HepG2 (cell line): ENCODE data around the gene CRADD. TPM values are rescaled to one million over a fixed set of nuclear protein-coding genes. Genes with fewer than 3 reads are reported as not detected.

Experiments
- CBX1 ChIP-seq: IDR thresholded peaks from one replicate; pipeline ENCODE4 v1.6.1; 2016; ENCODE audit warnings: antibody characterized with exemption, low read depth
- CEBPB ChIP-seq: IDR thresholded peaks from 2 replicates; pipeline ENCODE4 v1.6.1; 2011; ENCODE audit warnings: low read depth, low read length, improper control_type of control experiment, borderline replicate concordance
- HDAC6 ChIP-seq: fragments of 200-600 bp; sonication (generic); IDR thresholded peaks from 2 replicates; pipeline ENCODE4 v1.7.0; 2017; ENCODE audit warnings: mild to moderate bottlenecking, antibody characterized with exemption, low read length, low read depth
- KDM5B ChIP-seq: sonication (generic); formaldehyde crosslinking; IDR thresholded peaks from 2 replicates; pipeline ENCODE4 v1.4.0; 2020; ENCODE audit warnings: missing genetic modification reagents, mild to moderate bottlenecking, borderline replicate concordance
- KMT2B ChIP-seq: IDR thresholded peaks from 2 replicates; pipeline ENCODE4 v1.6.1; 2016; ENCODE audit warnings: missing genetic modification reagents, missing compliant biosample characterization
- MZF1 ChIP-seq: sonication (generic); formaldehyde crosslinking; IDR thresholded peaks from 2 replicates; pipeline ENCODE4 v1.8.1; 2023; ENCODE audit warnings: mild to moderate bottlenecking, missing genetic modification reagents, borderline replicate concordance
- NR2C2 ChIP-seq: sonication (generic); formaldehyde crosslinking; IDR thresholded peaks from 2 replicates; pipeline ENCODE4 v1.4.0; 2020; ENCODE audit warnings: missing genetic modification reagents, mild to moderate bottlenecking, moderate library complexity, borderline replicate concordance
- PBX3 ChIP-seq: sonication (generic); formaldehyde crosslinking; IDR thresholded peaks from 2 replicates; pipeline ENCODE4 v1.8.1; 2023; ENCODE audit warnings: missing genetic modification reagents, inconsistent platforms, borderline replicate concordance
- RAD51 ChIP-seq: fragments of 450-650 bp; IDR thresholded peaks from 2 replicates; pipeline ENCODE4 v1.6.1; 2016; ENCODE audit warnings: borderline replicate concordance
- SMARCC2 ChIP-seq: fragments of 450-650 bp; IDR thresholded peaks from 2 replicates; pipeline ENCODE4 v1.6.1; 2017; ENCODE audit warnings: antibody characterized with exemption, mild to moderate bottlenecking
- SNAI1 ChIP-seq: sonication (generic); formaldehyde crosslinking; IDR thresholded peaks from 2 replicates; pipeline ENCODE4 v1.5.0; 2020; ENCODE audit warnings: mild to moderate bottlenecking, missing genetic modification reagents, borderline replicate concordance
- STAG1 ChIP-seq: sonication (generic); formaldehyde crosslinking; IDR thresholded peaks from 2 replicates; pipeline ENCODE4 v1.4.0; 2020; ENCODE audit warnings: missing genetic modification reagents
- THAP9 ChIP-seq: sonication (generic); formaldehyde crosslinking; IDR thresholded peaks from 2 replicates; pipeline ENCODE4; 2020; ENCODE audit warnings: missing genetic modification reagents, mild to moderate bottlenecking, borderline replicate concordance
- TP53 ChIP-seq: sonication (generic); formaldehyde crosslinking; conservative IDR thresholded peaks from 2 replicates; pipeline ENCODE4 v1.4.0; 2020; ENCODE audit warnings: missing genetic modification reagents
- ZBTB1 ChIP-seq: sonication (generic); formaldehyde crosslinking; IDR thresholded peaks from 2 replicates; pipeline ENCODE4 v1.4.0; 2020; ENCODE audit warnings: missing genetic modification reagents, borderline replicate concordance
- ZBTB38 ChIP-seq: sonication (generic); formaldehyde crosslinking; IDR thresholded peaks from 2 replicates; pipeline ENCODE4 v1.5.1; 2020; ENCODE audit warnings: mild to moderate bottlenecking, missing genetic modification reagents
- ZNF253 ChIP-seq: sonication (generic); formaldehyde crosslinking; IDR thresholded peaks from 2 replicates; pipeline ENCODE4 v1.8.0; 2022; ENCODE audit warnings: mild to moderate bottlenecking, missing genetic modification reagents, borderline replicate concordance
- ZNF264 ChIP-seq: sonication (generic); formaldehyde crosslinking; IDR thresholded peaks from 2 replicates; pipeline ENCODE4 v1.4.0; 2020; ENCODE audit warnings: missing genetic modification reagents
- ZNF276 ChIP-seq: sonication (generic); formaldehyde crosslinking; IDR thresholded peaks from 2 replicates; pipeline ENCODE4 v1.4.0; 2020; ENCODE audit warnings: mild to moderate bottlenecking, low read depth, missing genetic modification reagents
- ZNF317 ChIP-seq: sonication (generic); formaldehyde crosslinking; IDR thresholded peaks from 2 replicates; pipeline ENCODE4 v1.5.0; 2020; ENCODE audit warnings: mild to moderate bottlenecking, missing genetic modification reagents
- ZNF749 ChIP-seq: sonication (generic); formaldehyde crosslinking; IDR thresholded peaks from 2 replicates; pipeline ENCODE4 v1.8.0; 2022; ENCODE audit warnings: mild to moderate bottlenecking, missing genetic modification reagents, moderate library complexity, borderline replicate concordance
- polyA plus RNA-seq, 8 experiments: library from polyadenylated mRNA; depleted of rRNA in 3 of 8; stranded (reverse) in 7 of 8; unstranded in 1 of 8; fragments of >200 nt; fragmentation: Illumina TruSeq in 4 of 8; extraction: Trizol in 4 of 8; gene quantifications; 2 replicates each; pipeline versions ENCODE4 v1.2.1 to v1.2.3, GENCODE V29; 2011 to 2016; ENCODE audit warnings: low read depth in 4 of 8, missing spikeins in 1 of 8, mixed read lengths in 1 of 8; ENCODE audit not compliant: insufficient read depth in 1 of 8
- total RNA-seq, 5 experiments: library from RNA; depleted of rRNA; stranded (reverse); fragments of >200 nt; fragmentation: Illumina TruSeq; extraction: Trizol; gene quantifications; 2 replicates each; pipeline ENCODE4 v1.2.3, GENCODE V29; 2016; ENCODE audit warnings: low read depth in 1 of 5

The CRADD gene
- total and polyA plus RNA-seq, 2 of the 13 experiments (the other 11 are each of a cell fraction or from before 2014, with no cell fraction given) = 12.4 to 18.8 TPM

GRCh38 chr12:93663006-93663728 lies 14.0 kb upstream of the CRADD start (continued):
- TF ChIP-seq THAP9 (no peak), CEBPB (peak; percentile 97), ZBTB1 (CRISPR knock-in tag) (no peak; the same call in 1 of the 2 replicates), TP53 (no peak), MZF1 (CRISPR knock-in tag) (no peak), SMARCC2 (no peak), PBX3 (CRISPR knock-in tag) (no peak), KDM5B (no peak; the same call in 1 of the 2 replicates), ZBTB38 (CRISPR knock-in tag) (no peak), NR2C2 (peak; percentile 79), SNAI1 (no peak), KMT2B (CRISPR knock-in tag) (no peak), ZNF253 (no peak), ZNF749 (no peak), STAG1 (CRISPR knock-in tag) (no peak), ZNF317 (CRISPR knock-in tag) (peak; percentile 66), CBX1 (no peak), ZNF276 (no peak), HDAC6 (no peak), ZNF264 (CRISPR knock-in tag) (peak; percentile 84; the same call in 1 of the 2 replicates), RAD51 (no peak)
